Epidermal melanocyte (primary cell): ENCODE data around the gene DDX6.

ENCODE experiments used
- DNase-seq: peaks from one replicate; pipeline ENCODE4 v3.0.0; 2011; ENCODE audit warnings: low spot score; ENCODE audit not compliant: insufficient read length

The DDX6 gene

GRCh38 chr11:118705111-118705741 lies 85.7 kb downstream of the DDX6 start:
- DNase-seq: no peak

- DNase-seq: no peak
These were observed 87.3 kb downstream of the DDX6 start for GRCh38 chr11:118703563-118704106.

GRCh38 chr11:118699506-118700220 lies 91.3 kb downstream of the DDX6 start:
- no peak for DNase-seq
